Esophagus squamous epithelium (tissue), 5 donors: ENCODE results near the gene SLC31A2. TPM values are rescaled to one million over a fixed set of nuclear protein-coding genes. Genes with fewer than 3 reads are reported as not detected.

Experiments used
- DNase-seq: peaks from one replicate; lab custom pipeline; 2025; lab: John Stamatoyannopoulos, UW
- H3K27ac ChIP-seq, 4 donors: fragments of 200-600 bp; sonication (generic); one replicate each; pipeline ENCODE4 v1.5.1; 2016 to 2019; ENCODE audit warnings: mild to moderate bottlenecking in 1 of 4
- H3K27me3 ChIP-seq, 4 donors: fragments of 200-600 bp; sonication (generic); 1 replicate in 3 of 4; 2 replicates in 1 of 4; pipeline versions ENCODE4 v1.5.1 to v1.6.0; 2017 to 2021; ENCODE audit warnings: antibody characterized with exemption in 1 of 4
- H3K36me3 ChIP-seq, 3 donors: fragments of 200-600 bp; sonication (generic); one replicate each; pipeline ENCODE4 v1.5.1; 2016 to 2019
- H3K4me1 ChIP-seq, 3 donors: fragments of 200-600 bp; sonication (generic); one replicate each; pipeline ENCODE4 v1.5.1; 2017 to 2019
- H3K4me3 ChIP-seq, 4 donors: fragments of 200-600 bp; sonication (generic); 1 replicate in 3 of 4; 2 replicates in 1 of 4; pipeline ENCODE4 v1.5.1; 2016 to 2019; ENCODE audit warnings: mild to moderate bottlenecking in 2 of 4, moderate library complexity in 1 of 4
- H3K9me3 ChIP-seq, 3 donors: fragments of 200-600 bp; sonication (generic); one replicate each; pipeline ENCODE4 v1.5.1; 2016 to 2019
- CTCF ChIP-seq, 6 experiments: fragments of 450-650 bp in 4 of 6; fragments of 200-600 bp in 2 of 6; sonication (generic) in 2 of 6; IDR thresholded peaks; one replicate each; pipeline ENCODE4 v1.5.1; 2016 to 2019; ENCODE audit warnings: antibody characterized with exemption in 6 of 6, mild to moderate bottlenecking in 4 of 6, moderate library complexity in 4 of 6
- POLR2A ChIP-seq, 4 donors: fragments of 450-650 bp; IDR thresholded peaks; one replicate each; pipeline ENCODE4 v1.6.1; 2017; ENCODE audit warnings: antibody characterized with exemption in 4 of 4, mild to moderate bottlenecking in 4 of 4, moderate library complexity in 3 of 4
- WGBS, 2 donors: methylation state at CpG; one replicate each; pipeline ENCODE4 v1.1.5; 2018; 5-methylcytosine and 5-hydroxymethylcytosine counted together
- intact Hi-C: fragments of 100-400 bp; cut with DNase I; formaldehyde crosslinking; loops from one replicate; pipeline ENCODE4 v1.15.0; 2022
- total RNA-seq, 4 donors: library from RNA; depleted of rRNA; stranded (reverse); fragments of >200 nt; gene quantifications; one replicate each; pipeline ENCODE4 v1.1.0, GENCODE V29; 2016
- donor health status: DM: yes; HTN: yes; CAD: no.

The SLC31A2 gene
- total RNA-seq, 4 donors from 2014 or later, result 7.1 to 15.2 (median 12.8) TPM

GRCh38 chr9:113153599-113153998 is 2.8 kb downstream of the SLC31A2 start:
- H3K27me3 ChIP-seq, result no peaks in the 10 kb centered on the region
- TF ChIP-seq CTCF (IDR thresholded peaks at IDR 0.05), result no peak
- TF ChIP-seq POLR2A (IDR thresholded peaks at IDR 0.05), result no peak
- intact Hi-C loops, result no loop called here
- 71 to 87% methylated on average over 2 to 5 of the region's 6 CpGs for WGBS, 2 donors
- peaks cover 0 to 22% (median 0%) of the 10 kb centered on the region in 3 donors for H3K36me3 ChIP-seq
- no peak for DNase-seq
- no peaks in the 10 kb centered on the region for H3K9me3 ChIP-seq
- peak overlapping the region in 1 of 4 donors; percentile 62 for H3K27ac ChIP-seq
- H3K4me3 ChIP-seq, result no peak overlapping the region
- peaks cover 12 to 50% (median 12%) of the 10 kb centered on the region in 3 donors for H3K4me1 ChIP-seq

GRCh38 chr9:113154471-113154870 is 3.7 kb downstream of the SLC31A2 start:
- intact Hi-C loops, result no loop called here
- TF ChIP-seq CTCF (IDR thresholded peaks at IDR 0.05) (no peak), POLR2A (IDR thresholded peaks at IDR 0.05) (no peak)
- Histone ChIP-seq H3K36me3 (peaks cover 0 to 31% (median 0%) of the 10 kb centered on the region in 3 donors), H3K4me1 (peaks cover 12 to 50% (median 12%) of the 10 kb centered on the region in 3 donors), H3K27ac (peak overlapping the region in 2 of 4 donors; percentile 18 to 62), H3K4me3 (peak overlapping the region in 1 of 4 donors; percentile 3), H3K9me3 (no peaks in the 10 kb centered on the region), H3K27me3 (no peaks in the 10 kb centered on the region)
- 63 to 84% methylated on average over 6 of the region's 6 CpGs for WGBS, 2 donors
- no peak for DNase-seq

- H3K27me3 ChIP-seq, result no peaks in the 10 kb centered on the region
- peaks cover 12 to 50% (median 12%) of the 10 kb centered on the region in 3 donors for H3K4me1 ChIP-seq
- TF ChIP-seq CTCF (IDR thresholded peaks at IDR 0.05) (no peak), POLR2A (IDR thresholded peaks at IDR 0.05) (no peak)
- DNase-seq, result no peak
- H3K36me3 ChIP-seq, result peaks cover 0 to 36% (median 0%) of the 10 kb centered on the region in 3 donors
- no peaks in the 10 kb centered on the region for H3K9me3 ChIP-seq
- 48 to 80% methylated on average over 1 to 2 of the region's 2 CpGs for WGBS, 2 donors
- intact Hi-C loops, result no loop called here
- no peak overlapping the region for H3K4me3 ChIP-seq
- H3K27ac ChIP-seq, result peak overlapping the region in 2 of 4 donors; percentile 18 to 62
These were observed 4.1 kb downstream of the SLC31A2 start for GRCh38 chr9:113154946-113155345.

- Histone ChIP-seq H3K4me1 (peaks cover 12 to 46% (median 12%) of the 10 kb centered on the region in 3 donors), H3K4me3 (no peak overlapping the region), H3K36me3 (peaks cover 0 to 47% (median 0%) of the 10 kb centered on the region in 3 donors), H3K27me3 (no peaks in the 10 kb centered on the region), H3K27ac (no peak overlapping the region), H3K9me3 (no peaks in the 10 kb centered on the region)
- WGBS, 2 donors, result 47 to 50% methylated on average over 7 of the region's 7 CpGs
- no peak for DNase-seq
- intact Hi-C loops, result no loop called here
- TF ChIP-seq CTCF (IDR thresholded peaks at IDR 0.05), result no peak
- no peak for TF ChIP-seq POLR2A (IDR thresholded peaks at IDR 0.05)
These were observed 5.2 kb downstream of the SLC31A2 start for GRCh38 chr9:113155911-113156588.

- WGBS, 2 donors, result 60 to 88% methylated on average over 1 of the region's 1 CpG
- intact Hi-C loops, result no loop called here
- no peaks in the 10 kb centered on the region for H3K27me3 ChIP-seq
- H3K36me3 ChIP-seq, result peaks cover 4 to 55% (median 5%) of the 10 kb centered on the region in 3 donors
- no peaks in the 10 kb centered on the region for H3K9me3 ChIP-seq
- H3K27ac ChIP-seq, result no peak overlapping the region
- H3K4me1 ChIP-seq, result peaks cover 8 to 38% (median 12%) of the 10 kb centered on the region in 3 donors
- TF ChIP-seq POLR2A (IDR thresholded peaks at IDR 0.05) (no peak), CTCF (IDR thresholded peaks at IDR 0.05) (no peak)
- DNase-seq, result no peak
- no peak overlapping the region for H3K4me3 ChIP-seq
These were observed 6.1 kb downstream of the SLC31A2 start for GRCh38 chr9:113156880-113157279.
